ENCODE measurements around the gene CLIC4. TPM values are rescaled to one million over a fixed set of nuclear protein-coding genes. Genes with fewer than 3 reads are reported as not detected.

The CLIC4 gene
- total and polyA plus RNA-seq, 10 of the 15 experiments (the other 5 are each of a cell fraction or from before 2014, with no cell fraction given): 20.4 to 107 (median 69.6) TPM

DNA sequence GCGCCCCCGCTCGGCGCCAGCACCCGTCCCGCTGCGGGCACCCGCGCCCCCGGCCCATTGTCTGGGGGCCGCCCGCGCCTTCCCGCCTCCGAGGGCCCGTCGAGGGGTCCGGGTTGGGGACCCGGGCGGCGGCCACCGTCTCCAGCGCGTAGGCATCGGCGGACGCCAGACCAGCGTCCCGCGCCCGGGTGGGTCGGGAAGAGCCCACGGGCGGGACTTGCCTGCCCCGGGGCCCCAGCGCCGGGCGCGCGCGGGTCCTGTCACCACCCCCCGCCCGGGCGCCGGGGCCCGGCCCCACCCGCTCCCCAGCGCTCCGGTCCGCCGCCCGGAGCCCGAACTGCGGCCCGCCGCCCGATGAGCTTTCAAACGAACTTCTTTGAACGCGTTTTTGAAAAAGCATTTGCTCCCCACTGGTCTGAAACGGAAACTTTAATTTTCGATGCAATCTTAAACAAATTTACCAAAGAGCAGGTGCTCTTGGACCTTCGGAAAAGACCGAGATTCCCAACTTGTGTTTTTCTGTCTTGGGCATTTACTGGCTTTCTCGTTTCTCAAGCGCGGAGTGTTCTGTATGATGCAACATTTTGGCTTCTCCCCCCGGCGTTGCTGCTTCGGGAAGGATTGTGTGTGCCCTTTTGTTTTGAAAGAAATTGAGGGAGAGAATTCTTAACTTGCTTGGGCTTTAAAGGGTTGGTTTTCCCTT, 615 bp downstream of the CLIC4 start:
- H3K27ac ChIP-seq (ENCODE audit: control insufficient read depth, insufficient read depth): peak overlapping the region; percentile 76
- peaks cover 35% of the 10 kb centered on the region for H3K4me1 ChIP-seq (ENCODE audit: control insufficient read depth, insufficient read depth, low read length)
- ATAC-seq (peak; percentile 2; the same call in 1 of the 3 replicates), FAIRE-seq (peak; percentile 62), DNase-seq (ENCODE audit: low read depth, low spot score) (no peak)
- intact Hi-C loops (cut with micrococcal nuclease; ENCODE audit: unreplicated experiment) (loop anchor here (1.0 to 5.0 kb wide), 3 partner anchors 41 to 286 kb away; partner anchors contain the start of gene SRRM1), in situ Hi-C loops (cut with MboI) (no loop called here)
- ChIA-PET SMC1A (ENCODE audit: uncharacterized antibody, unreplicated experiment) (interaction anchor here (0.8 to 9.5 kb wide), 16 partner anchors 11 to 90 kb away, joined by 3 to 174 read pairs (median 9); no protein-coding TSS in a partner anchor), RAD21 (ENCODE audit: unreplicated experiment) (interaction anchor here (0.6 to 6.6 kb wide), 22 partner anchors 8 to 283 kb away, joined by 3 to 120 read pairs (median 6); partner anchors contain the start of gene SRRM1), CTCF (interaction anchor here (1.0 to 6.4 kb wide), 18 partner anchors 11 to 201 kb away, joined by 3 to 122 read pairs (median 4); no protein-coding TSS in a partner anchor), POLR2A (interaction anchor here (0.8 to 5.1 kb wide), 22 partner anchors 8 to 219 kb away, joined by 3 to 72 read pairs (median 5); no protein-coding TSS in a partner anchor)
- peak overlapping the region; percentile 75 for H3K9ac ChIP-seq (ENCODE audit: control insufficient read depth, insufficient read depth, low read length)
- H3K4me2 ChIP-seq (ENCODE audit: control insufficient read depth, insufficient read depth): peak overlapping the region; percentile 46; the same call in 1 of the 2 replicates
- H3K79me2 ChIP-seq (ENCODE audit: control insufficient read depth, insufficient read depth, low read length): peaks cover 48% of the 10 kb centered on the region
- WGBS (ENCODE audit: insufficient coverage, insufficient replicate concordance, low lambda C conversion rate, missing lambda C conversion rate): 2% methylated on average over 42 of the region's 70 CpGs
- no peaks in the 10 kb centered on the region for H3K9me3 ChIP-seq (replicated peaks; ENCODE audit: control insufficient read depth, insufficient read depth, low read length)
- H3K4me3 ChIP-seq: peak overlapping the region; percentile 77
- no peaks in the 10 kb centered on the region for H3K27me3 ChIP-seq (replicated peaks in 1 of 2; ENCODE audit: control insufficient read depth in 2 of 2, insufficient read depth in 2 of 2, low read length in 1 of 2)
- BruUV-seq (replicated peaks): no TSS peak
- H4K20me1 ChIP-seq (ENCODE audit: control insufficient read depth, insufficient read depth): no peaks in the 10 kb centered on the region; the same call in 1 of the 2 replicates
- H2AFZ ChIP-seq (ENCODE audit: control insufficient read depth, low read depth, low read length): peak overlapping the region; percentile 68
- 0 out of 4 replicates have a peak, but pooled peaks cover 0 to 4% of the 10 kb centered on the region in 2 experiments for H3K36me3 ChIP-seq (ENCODE audit: control insufficient read depth in 2 of 2, insufficient read depth in 2 of 2, low read length in 1 of 2)
- TF ChIP-seq MTA3 (IDR thresholded peaks at IDR 0.05; ENCODE audit: borderline replicate concordance, low read length): 0 out of 2 replicates have a peak, but pooled peaks have one; percentile 26
- no peak for TF ChIP-seq CHD4 (IDR thresholded peaks at IDR 0.05)
- TF ChIP-seq TCF3 (IDR thresholded peaks at IDR 0.05; ENCODE audit: borderline replicate concordance, insufficient read depth, low read depth, low read length): no peak
- TF ChIP-seq NRF1 (conservative IDR thresholded peaks at IDR 0.05; ENCODE audit: low read depth, low read length): no peak
- TF ChIP-seq YY1 (IDR thresholded peaks at IDR 0.05; ENCODE audit: low read depth, low read length): no peak
- no peak for TF ChIP-seq PAX5 (IDR thresholded peaks at IDR 0.05; ENCODE audit: borderline replicate concordance, low read depth, low read length)
- 0 out of 2 replicates have a peak, but pooled peaks have one; percentile 37 for TF ChIP-seq NR2F1 (conservative IDR thresholded peaks at IDR 0.05)
- TF ChIP-seq HDAC6 (IDR thresholded peaks at IDR 0.05; ENCODE audit: unreplicated experiment): no peak
- no peak for TF ChIP-seq NBN (IDR thresholded peaks at IDR 0.05)
- no peak for TF ChIP-seq RUNX3 (IDR thresholded peaks at IDR 0.05; ENCODE audit: low read length)
- TF ChIP-seq, protein P1, sequence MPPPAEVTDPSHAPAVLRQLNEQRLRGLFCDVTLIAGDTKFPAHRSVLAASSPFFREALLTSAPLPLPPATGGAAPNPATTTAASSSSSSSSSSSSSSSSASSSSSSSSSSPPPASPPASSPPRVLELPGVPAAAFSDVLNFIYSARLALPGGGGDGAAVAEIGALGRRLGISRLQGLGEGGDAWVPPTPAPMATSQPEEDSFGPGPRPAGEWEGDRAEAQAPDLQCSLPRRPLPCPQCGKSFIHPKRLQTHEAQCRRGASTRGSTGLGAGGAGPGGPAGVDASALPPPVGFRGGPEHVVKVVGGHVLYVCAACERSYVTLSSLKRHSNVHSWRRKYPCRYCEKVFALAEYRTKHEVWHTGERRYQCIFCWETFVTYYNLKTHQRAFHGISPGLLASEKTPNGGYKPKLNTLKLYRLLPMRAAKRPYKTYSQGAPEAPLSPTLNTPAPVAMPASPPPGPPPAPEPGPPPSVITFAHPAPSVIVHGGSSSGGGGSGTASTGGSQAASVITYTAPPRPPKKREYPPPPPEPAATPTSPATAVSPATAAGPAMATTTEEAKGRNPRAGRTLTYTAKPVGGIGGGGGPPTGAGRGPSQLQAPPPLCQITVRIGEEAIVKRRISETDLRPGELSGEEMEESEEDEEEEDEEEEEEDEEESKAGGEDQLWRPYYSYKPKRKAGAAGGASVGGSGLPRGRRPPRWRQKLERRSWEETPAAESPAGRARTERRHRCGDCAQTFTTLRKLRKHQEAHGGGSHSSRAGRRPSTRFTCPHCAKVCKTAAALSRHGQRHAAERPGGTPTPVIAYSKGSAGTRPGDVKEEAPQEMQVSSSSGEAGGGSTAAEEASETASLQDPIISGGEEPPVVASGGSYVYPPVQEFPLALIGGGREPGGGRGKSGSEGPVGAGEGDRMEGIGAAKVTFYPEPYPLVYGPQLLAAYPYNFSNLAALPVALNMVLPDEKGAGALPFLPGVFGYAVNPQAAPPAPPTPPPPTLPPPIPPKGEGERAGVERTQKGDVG (CRISPR knock-in tag; IDR thresholded peaks at IDR 0.05): no peak
- TF ChIP-seq, protein P2, sequence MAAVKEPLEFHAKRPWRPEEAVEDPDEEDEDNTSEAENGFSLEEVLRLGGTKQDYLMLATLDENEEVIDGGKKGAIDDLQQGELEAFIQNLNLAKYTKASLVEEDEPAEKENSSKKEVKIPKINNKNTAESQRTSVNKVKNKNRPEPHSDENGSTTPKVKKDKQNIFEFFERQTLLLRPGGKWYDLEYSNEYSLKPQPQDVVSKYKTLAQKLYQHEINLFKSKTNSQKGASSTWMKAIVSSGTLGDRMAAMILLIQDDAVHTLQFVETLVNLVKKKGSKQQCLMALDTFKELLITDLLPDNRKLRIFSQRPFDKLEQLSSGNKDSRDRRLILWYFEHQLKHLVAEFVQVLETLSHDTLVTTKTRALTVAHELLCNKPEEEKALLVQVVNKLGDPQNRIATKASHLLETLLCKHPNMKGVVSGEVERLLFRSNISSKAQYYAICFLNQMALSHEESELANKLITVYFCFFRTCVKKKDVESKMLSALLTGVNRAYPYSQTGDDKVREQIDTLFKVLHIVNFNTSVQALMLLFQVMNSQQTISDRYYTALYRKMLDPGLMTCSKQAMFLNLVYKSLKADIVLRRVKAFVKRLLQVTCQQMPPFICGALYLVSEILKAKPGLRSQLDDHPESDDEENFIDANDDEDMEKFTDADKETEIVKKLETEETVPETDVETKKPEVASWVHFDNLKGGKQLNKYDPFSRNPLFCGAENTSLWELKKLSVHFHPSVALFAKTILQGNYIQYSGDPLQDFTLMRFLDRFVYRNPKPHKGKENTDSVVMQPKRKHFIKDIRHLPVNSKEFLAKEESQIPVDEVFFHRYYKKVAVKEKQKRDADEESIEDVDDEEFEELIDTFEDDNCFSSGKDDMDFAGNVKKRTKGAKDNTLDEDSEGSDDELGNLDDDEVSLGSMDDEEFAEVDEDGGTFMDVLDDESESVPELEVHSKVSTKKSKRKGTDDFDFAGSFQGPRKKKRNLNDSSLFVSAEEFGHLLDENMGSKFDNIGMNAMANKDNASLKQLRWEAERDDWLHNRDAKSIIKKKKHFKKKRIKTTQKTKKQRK (IDR thresholded peaks at IDR 0.05; ENCODE audit: low read depth, low read length): no peak
- no peak for TF ChIP-seq CREM (IDR thresholded peaks at IDR 0.05; ENCODE audit: low read depth)
- TF ChIP-seq SP1 (IDR thresholded peaks at IDR 0.05; ENCODE audit: low read depth, low read length): no peak
- TF ChIP-seq STAT1 (conservative IDR thresholded peaks at IDR 0.05): no peak
- no peak for TF ChIP-seq MTA2 (IDR thresholded peaks at IDR 0.05; ENCODE audit: low read depth)
- no peak for TF ChIP-seq HDAC2 (IDR thresholded peaks at IDR 0.05)
- TF ChIP-seq CBX5 (IDR thresholded peaks at IDR 0.05; ENCODE audit: low read depth): no peak
- no peak for TF ChIP-seq ZNF274 (IDR thresholded peaks at IDR 0.05; ENCODE audit: insufficient read depth, insufficient read length)
- TF ChIP-seq SMAD5 (IDR thresholded peaks at IDR 0.05; ENCODE audit: low read depth): no peak
